GM13977 (cell line): ENCODE measurements around the gene SLC4A11.
A peak's percentile ranks its signal among the peaks of the same experiment; 100 is the strongest.

Experiments used
- DNase-seq: peaks from one replicate; pipeline ENCODE4 v3.0.0; 2012; ENCODE audit warnings: low spot score
- CTCF ChIP-seq: IDR thresholded peaks from 2 replicates; pipeline ENCODE4 v1.5.1; 2012; ENCODE audit warnings: mild to moderate bottlenecking, control low read depth; ENCODE audit not compliant: insufficient read depth; ENCODE audit errors: extremely low read depth, missing control alignments
- in situ Hi-C: fragments of 300-500 bp; cut with MboI; formaldehyde crosslinking; loops from one replicate; pipeline ENCODE4 v1.12.0; 2022; ENCODE audit warnings: low sequenced_read_pairs, low pct_unique_long_range_greater_than_20kb, mixed read lengths, inconsistent platforms; ENCODE audit not compliant: unreplicated experiment

Gene SLC4A11

GRCh38 chr20:3243718-3244358 is 4.8 kb upstream of the SLC4A11 start:
- in situ Hi-C loops: no loop called here
- TF ChIP-seq CTCF: no peak
- no peak for DNase-seq

GRCh38 chr20:3242172-3242692 is 3.2 kb upstream of the SLC4A11 start:
- DNase-seq: no peak
- in situ Hi-C loops: no loop called here
- no peak for TF ChIP-seq CTCF

GRCh38 chr20:3240776-3241363 is 1.9 kb upstream of the SLC4A11 start:
- no peak for DNase-seq
- no peak for TF ChIP-seq CTCF
- in situ Hi-C loops: no loop called here

GRCh38 chr20:3239867-3240775 is 1.1 kb upstream of the SLC4A11 start:
- TF ChIP-seq CTCF: no peak
- in situ Hi-C loops: no loop called here
- DNase-seq: no peak

GRCh38 chr20:3238616-3239025 is 369 bp downstream of the SLC4A11 start:
- peak; percentile 84 for DNase-seq
- no peak for TF ChIP-seq CTCF
- in situ Hi-C loops: no loop called here

- no peak for DNase-seq
- TF ChIP-seq CTCF: no peak
- in situ Hi-C loops: no loop called here
Observed at GRCh38 chr20:3237958-3238615, 903 bp downstream of the SLC4A11 start.
